GM19395 (cell line): Measurements from ENCODE around the gene PEX13.

Experiments used
- ATAC-seq: cut with Tn5 transposase; IDR thresholded peaks from one replicate; pipeline ENCODE4 v1.9.1; 2021; ENCODE audit warnings: mild to moderate bottlenecking, moderate library complexity; ENCODE audit not compliant: unreplicated experiment

PEX13 gene

DNA sequence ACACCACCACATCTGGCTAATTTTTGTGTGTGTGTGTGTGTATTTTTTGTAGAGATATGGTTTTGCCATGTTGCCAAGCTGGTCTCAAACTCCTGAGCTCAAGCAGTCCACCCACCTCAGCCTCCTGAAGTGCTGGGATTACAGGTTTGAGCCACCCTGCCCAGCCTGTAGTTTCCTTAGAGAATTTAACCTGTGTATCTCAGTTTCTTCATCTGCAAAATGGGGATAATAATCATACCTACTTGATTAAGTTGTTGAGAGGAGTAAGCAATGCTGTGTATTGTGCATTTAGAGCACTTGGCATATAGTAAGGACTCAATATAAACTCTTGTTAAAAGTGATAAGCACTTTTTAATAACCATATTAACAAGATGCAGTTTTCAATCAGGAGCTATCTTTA lies 41.9 kb downstream of the PEX13 start:
- ATAC-seq: no peak

DNA sequence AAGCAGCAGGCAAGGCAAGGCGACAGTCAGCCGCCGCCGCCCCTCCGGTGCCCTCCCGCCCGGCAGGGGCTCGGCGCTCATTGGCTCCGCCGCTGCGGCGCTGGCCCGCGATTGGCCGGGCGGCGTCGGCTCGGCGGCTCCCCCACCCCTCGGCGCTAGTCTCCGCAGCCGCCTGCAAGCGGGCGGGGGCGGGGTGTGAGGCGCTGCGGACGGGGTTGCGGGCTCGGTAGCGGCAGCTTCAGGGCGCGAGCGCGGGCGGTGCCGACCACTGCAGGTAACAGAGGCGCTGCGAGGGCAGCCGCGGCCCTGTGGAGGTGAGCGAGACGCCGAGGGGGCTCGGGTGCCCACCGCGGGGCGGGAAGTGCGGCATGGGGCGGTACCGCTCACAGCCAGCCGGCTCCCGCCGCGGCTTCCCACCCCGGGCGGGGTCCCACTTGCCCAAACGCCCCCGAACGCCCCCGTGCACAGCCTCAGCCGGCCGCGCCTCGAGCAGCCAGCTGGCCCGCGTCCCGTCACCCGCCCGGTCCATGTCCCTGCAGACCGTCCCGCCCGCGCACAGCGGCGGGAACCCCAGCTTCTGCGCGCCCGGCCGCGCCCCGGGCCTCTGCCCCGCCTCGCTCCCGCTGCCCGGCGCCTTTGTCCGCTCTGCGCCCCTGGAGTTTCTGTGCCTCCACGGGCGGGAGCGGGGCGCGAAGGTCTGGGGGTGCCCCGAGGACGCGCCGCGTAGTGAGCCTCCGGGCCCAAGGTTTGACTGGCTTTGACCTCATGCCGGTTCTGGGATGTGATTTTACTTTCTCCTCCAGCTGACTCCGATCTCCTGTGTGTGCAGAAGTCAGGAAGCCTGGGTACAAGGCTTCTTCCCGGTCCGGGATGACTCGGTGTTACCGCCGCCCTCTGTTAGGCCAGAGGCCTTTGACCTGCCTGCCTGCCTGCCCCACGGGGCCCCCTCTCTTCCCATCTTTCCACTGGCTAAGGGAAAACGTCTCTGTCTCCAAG lies 48.5 kb downstream of the PEX13 start, which contains the start of gene SANBR:
SANBR (plus strand) TSS at position 158 of the 996 bp plus-strand sequence. CDS start 4,480 bp downstream, outside the sequence.
- ATAC-seq: peak; percentile 96

DNA sequence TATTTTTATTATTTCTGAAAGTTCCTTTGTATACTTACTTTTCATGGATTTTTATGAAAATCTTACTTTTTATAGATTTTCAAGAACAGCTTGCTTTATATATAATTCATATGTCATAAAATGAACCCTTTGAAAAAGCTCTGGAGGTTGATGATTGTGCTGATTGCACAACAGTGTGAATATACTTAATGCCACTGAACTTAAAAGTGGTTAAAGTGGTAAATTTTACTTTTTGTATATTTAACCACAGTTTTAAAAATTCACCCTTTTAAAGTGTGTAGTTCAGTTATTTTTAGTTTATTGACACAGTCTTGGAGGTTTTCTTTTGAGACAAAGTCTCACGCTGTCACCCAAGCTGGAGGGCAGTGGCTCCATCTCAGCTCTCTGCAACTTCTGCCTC lies 56.6 kb downstream of the PEX13 start:
- no peak for ATAC-seq

DNA sequence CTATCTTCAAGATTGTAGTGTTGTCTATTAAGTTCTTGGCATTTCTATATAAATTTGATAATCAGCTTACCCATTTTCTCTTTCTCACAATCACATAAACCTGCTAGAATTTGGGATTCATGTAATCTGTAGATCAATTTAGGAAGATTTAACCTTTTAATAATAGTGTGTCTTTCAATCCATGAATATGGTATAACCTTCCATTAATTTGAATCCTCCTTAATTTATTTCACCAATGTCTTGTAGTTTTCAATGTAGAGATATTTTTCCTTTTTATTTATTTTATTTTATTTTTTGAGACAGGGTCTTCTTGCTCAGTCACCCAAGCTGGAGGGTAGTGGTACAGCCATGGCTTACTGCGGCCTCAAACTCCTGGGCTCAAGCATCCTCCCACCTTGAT lies 68.4 kb downstream of the PEX13 start:
- no peak for ATAC-seq

DNA sequence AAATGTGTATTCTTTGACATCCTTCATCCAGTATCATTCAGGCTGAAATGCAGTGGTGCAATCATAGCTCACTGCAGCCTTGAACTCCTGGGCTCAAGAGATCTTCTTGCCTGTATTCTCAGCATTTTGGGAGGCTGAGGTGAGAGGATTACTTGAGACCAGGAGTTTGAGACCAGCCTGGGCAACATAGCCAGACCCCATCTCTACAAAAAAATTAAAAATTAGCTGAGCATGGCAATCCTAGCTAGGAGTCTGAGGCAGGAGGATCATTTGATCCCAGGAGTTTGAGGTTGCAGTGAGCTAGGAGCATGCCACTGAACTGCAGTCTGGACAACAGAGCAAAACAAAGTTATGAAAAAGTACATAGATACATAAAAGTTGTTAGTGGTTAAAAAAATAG lies 72.3 kb downstream of the PEX13 start:
- no peak for ATAC-seq

DNA sequence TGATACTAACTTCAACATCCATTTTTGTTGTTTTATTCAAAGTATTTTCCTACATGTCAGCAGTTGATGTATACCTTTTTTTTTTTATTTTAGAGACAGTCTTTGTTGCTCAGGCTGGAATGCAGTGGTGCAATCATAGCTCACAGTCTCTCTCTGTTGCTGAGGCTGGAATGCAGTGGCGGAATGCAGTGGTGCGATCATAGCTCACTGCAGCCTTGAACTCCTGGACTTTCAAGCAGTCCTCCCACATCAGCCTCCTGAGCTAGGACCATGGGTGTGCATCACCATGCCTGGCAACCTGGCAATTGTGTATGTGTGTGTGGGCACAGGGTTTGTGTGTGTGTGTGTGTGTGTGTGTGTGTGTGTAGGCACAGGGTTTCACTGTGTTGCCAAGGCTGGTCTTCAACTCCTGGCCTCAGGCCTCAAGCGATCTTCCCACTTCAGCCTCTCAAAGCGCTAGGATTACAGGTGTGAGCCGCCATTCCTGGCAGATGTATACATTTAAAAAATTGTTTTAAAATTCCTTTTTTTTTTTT lies 72.9 kb downstream of the PEX13 start:
- ATAC-seq: no peak

DNA sequence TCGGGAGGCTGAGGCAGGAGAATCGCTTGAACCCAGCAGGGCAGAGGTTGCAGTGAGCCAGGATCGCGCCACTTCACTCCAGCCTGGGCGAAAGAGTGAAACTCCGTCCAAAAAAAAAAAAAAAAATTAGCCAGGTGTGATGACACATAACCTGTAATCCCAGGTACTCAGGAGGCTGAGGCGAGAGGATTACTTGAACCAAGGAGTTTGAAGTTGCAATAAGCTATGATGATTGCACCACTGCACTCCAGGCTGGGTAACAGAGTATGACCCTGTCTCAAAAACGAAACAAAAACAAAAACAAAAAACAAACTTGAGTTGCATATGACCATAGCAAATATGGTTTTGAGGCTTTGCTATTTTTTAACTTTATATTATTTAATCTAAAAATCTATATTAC lies 74.0 kb downstream of the PEX13 start:
- no peak for ATAC-seq

DNA sequence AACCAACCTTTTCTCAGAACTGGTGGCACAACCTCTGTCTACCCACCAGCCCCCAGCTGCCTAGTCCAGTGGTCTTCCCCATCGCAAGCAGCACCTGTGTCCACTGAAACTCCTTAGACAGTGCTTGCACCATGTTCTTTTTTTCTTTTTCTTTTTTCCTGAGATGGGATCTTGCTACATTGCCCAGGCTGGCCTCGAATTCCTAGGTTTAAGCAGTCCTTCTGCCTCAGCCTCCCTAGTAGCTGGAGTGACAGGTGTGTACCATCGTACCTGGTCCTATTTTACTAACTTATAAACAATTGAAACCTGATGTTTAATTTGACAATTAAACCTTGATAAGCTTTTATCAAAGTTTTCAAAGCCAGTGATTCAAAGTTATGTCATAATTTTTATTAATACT lies 78.9 kb downstream of the PEX13 start:
- no peak for ATAC-seq

DNA sequence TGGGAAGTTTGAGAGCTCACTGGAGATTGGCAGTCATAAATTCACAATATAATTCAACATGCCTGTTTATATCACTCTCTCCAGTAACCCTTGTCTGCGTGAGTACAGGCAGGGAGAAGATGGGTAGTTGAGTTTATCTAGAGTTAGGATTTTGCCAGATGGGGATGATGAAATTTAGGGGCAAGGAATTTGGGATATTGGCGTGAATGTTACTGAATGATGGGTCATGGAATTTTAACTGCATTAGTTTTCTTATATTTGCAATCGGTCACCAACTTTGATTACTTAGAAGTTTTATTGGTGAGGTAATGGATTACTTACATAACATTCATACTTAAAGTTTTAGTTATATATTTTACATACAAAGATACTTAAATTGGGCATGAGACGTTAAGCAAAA lies 83.3 kb downstream of the PEX13 start:
- no peak for ATAC-seq
